ENCODE measurements around the gene ENHO. TPM values are rescaled to one million over a fixed set of nuclear protein-coding genes. Genes with fewer than 3 reads are reported as not detected.
"Not testable (repeated sequence)": the region's sequence is repeated elsewhere in the genome, so short reads cannot be mapped to it uniquely, and the experiment has no call there.

The ENHO gene
- polyA plus RNA-seq, 3 donors = 2.3 to 3.2 (median 2.7) TPM

DNA sequence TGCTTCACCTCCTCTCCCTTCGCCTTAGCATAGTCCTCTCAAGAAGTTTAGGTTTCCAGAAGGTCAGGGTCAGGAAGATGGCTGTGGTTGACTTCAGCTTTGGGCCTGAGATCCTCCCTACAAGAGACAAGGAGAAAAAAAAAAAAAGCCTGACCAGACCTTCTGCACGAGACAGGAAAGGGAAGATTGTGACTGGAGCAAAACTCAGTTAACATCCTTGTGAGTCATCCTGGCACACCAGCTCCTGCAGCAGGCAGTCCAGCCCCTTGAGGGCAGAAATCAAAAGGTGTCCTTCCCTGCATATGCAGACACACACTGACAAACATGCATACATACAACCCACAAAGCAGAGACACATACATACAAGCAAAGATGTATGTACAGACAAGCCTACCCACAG is 18.0 kb upstream of the ENHO start:
- no peak overlapping the region for H3K27ac ChIP-seq (ENCODE audit: low read depth in 1 of 2, low read length in 2 of 2)
- no peaks in the 10 kb centered on the region for H3K4me1 ChIP-seq (ENCODE audit: control insufficient read depth in 1 of 2, insufficient read depth in 2 of 2, low read length in 2 of 2)
- 0% methylated on average over 1 of the region's 2 CpGs for WGBS (ENCODE audit: insufficient coverage)
- H3K4me3 Mint-ChIP-seq = no peak overlapping the region
- H4K20me1 ChIP-seq (ENCODE audit: insufficient read depth, low read length) = no peaks in the 10 kb centered on the region
- intact Hi-C loops (cut with micrococcal nuclease) = no loop called here
- H3K36me3 Mint-ChIP-seq = no peaks in the 10 kb centered on the region
- DNase-seq = no peak
- H3K9ac ChIP-seq (ENCODE audit: insufficient read depth, low read length, poor library complexity, severe bottlenecking) = no peak overlapping the region
- no peaks in the 10 kb centered on the region for H3K4me1 Mint-ChIP-seq
- peaks cover 0 to 3% of the 10 kb centered on the region in 2 donors for H3K27me3 ChIP-seq (ENCODE audit: control insufficient read depth in 2 of 2, insufficient read depth in 2 of 2, low read length in 2 of 2)
- H3K36me3 ChIP-seq (replicated peaks in 1 of 2; ENCODE audit: control insufficient read depth in 1 of 2, insufficient read depth in 2 of 2, low read length in 2 of 2) = no peaks in the 10 kb centered on the region
- no peak overlapping the region for H3K27ac Mint-ChIP-seq
- peaks cover 3 to 19% (median 9%) of the 10 kb centered on the region in 3 donors for H3K27me3 Mint-ChIP-seq (ENCODE audit: low read depth in 3 of 3)
- H3K9me3 ChIP-seq (replicated peaks in 1 of 2; ENCODE audit: control insufficient read depth in 1 of 2, insufficient read depth in 1 of 2, low read length in 2 of 2) = no peaks in the 10 kb centered on the region
- H3K79me2 ChIP-seq (ENCODE audit: insufficient read depth, low read length) = no peaks in the 10 kb centered on the region
- TF ChIP-seq CTCF (IDR thresholded peaks at IDR 0.05) = no peak
- peaks cover 0 to 4% (median 0%) of the 10 kb centered on the region in 7 donors for H3K9me3 Mint-ChIP-seq
- no peak overlapping the region for H3K4me3 ChIP-seq (replicated peaks in 1 of 3; ENCODE audit: low read depth in 2 of 3, low read length in 3 of 3)
- H2AFZ ChIP-seq (ENCODE audit: insufficient read depth, low read depth, low read length, poor library complexity, severe bottlenecking) = no peak overlapping the region
- no peak overlapping the region for H3K4me2 ChIP-seq (replicated peaks; ENCODE audit: extremely low read depth, low read length, poor library complexity, severe bottlenecking)

DNA sequence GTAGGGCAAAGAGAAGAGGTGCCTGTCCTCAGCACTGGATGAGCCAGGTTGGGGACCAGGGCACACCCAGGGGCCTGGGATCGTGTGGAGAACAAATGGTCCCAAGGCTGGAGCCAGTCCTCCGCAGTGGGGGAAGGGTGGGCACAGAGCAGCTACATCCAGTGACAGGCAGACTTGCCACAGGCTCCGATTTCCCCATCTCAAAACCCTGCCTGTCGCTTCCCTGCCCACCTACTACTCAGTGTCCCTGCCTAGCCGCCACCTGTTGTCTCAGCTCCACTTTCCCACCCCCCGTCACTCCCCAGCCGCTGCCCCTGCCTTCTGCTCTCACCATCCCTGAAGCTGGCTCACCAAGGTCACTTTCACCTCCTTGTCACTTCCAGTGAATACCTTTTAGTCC is 13.9 kb upstream of the ENHO start:
- intact Hi-C loops (cut with micrococcal nuclease) = no loop called here
- Histone ChIP-seq H2AFZ (ENCODE audit: insufficient read depth, low read depth, low read length, poor library complexity, severe bottlenecking) (no peak overlapping the region), H3K79me2 (ENCODE audit: insufficient read depth, low read length) (no peaks in the 10 kb centered on the region), H3K36me3 (replicated peaks in 1 of 2; ENCODE audit: control insufficient read depth in 1 of 2, insufficient read depth in 2 of 2, low read length in 2 of 2) (no peaks in the 10 kb centered on the region), H3K9me3 (replicated peaks in 1 of 2; ENCODE audit: control insufficient read depth in 1 of 2, insufficient read depth in 1 of 2, low read length in 2 of 2) (no peaks in the 10 kb centered on the region), H3K4me2 (replicated peaks; ENCODE audit: extremely low read depth, low read length, poor library complexity, severe bottlenecking) (no peak overlapping the region), H3K4me1 (ENCODE audit: control insufficient read depth in 1 of 2, insufficient read depth in 2 of 2, low read length in 2 of 2) (no peaks in the 10 kb centered on the region), H3K4me3 (replicated peaks in 1 of 3; ENCODE audit: low read depth in 2 of 3, low read length in 3 of 3) (no peak overlapping the region), H3K27me3 (ENCODE audit: control insufficient read depth in 2 of 2, insufficient read depth in 2 of 2, low read length in 2 of 2) (peaks cover 0 to 5% of the 10 kb centered on the region in 2 donors), H3K9ac (ENCODE audit: insufficient read depth, low read length, poor library complexity, severe bottlenecking) (no peak overlapping the region), H4K20me1 (ENCODE audit: insufficient read depth, low read length) (no peaks in the 10 kb centered on the region), H3K27ac (ENCODE audit: low read depth in 1 of 2, low read length in 2 of 2) (no peak overlapping the region)
- TF ChIP-seq CTCF (IDR thresholded peaks at IDR 0.05) = no peak
- peaks cover 0 to 8% (median 5%) of the 10 kb centered on the region in 7 donors for H3K9me3 Mint-ChIP-seq
- no peaks in the 10 kb centered on the region for H3K36me3 Mint-ChIP-seq
- H3K4me3 Mint-ChIP-seq = no peak overlapping the region
- peaks cover 7 to 20% (median 14%) of the 10 kb centered on the region in 3 donors for H3K27me3 Mint-ChIP-seq (ENCODE audit: low read depth in 3 of 3)
- no peaks in the 10 kb centered on the region for H3K4me1 Mint-ChIP-seq
- WGBS (ENCODE audit: insufficient coverage) = 72% methylated on average over 5 of the region's 7 CpGs
- no peak for DNase-seq
- H3K27ac Mint-ChIP-seq = no peak overlapping the region

DNA sequence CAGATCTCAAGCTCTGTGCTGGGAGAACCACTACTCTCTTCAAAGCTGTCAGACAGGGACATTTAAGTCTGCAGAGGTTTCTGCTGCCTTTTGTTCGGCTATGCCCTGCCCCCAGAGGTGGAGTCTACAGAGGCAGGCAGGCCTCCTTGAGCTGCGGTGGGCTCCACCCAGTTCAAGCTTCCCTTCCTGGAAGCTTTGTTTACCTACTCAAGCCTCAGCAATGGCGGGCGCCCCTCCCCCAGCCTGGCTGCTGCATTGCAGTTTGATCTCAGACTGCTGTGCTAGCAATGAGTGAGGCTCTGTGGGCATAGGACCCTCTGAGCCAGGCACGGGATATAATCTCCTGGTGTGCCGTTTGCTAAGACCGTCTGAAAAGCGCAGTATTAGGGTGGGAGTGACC is 9.3 kb upstream of the ENHO start:
- H3K36me3 ChIP-seq (replicated peaks in 1 of 2; ENCODE audit: control insufficient read depth in 1 of 2, insufficient read depth in 2 of 2, low read length in 2 of 2); H3K4me3 Mint-ChIP-seq; H3K4me1 ChIP-seq (ENCODE audit: control insufficient read depth in 1 of 2, insufficient read depth in 2 of 2, low read length in 2 of 2); H2AFZ ChIP-seq (ENCODE audit: insufficient read depth, low read depth, low read length, poor library complexity, severe bottlenecking); H3K27me3 ChIP-seq (ENCODE audit: control insufficient read depth in 2 of 2, insufficient read depth in 2 of 2, low read length in 2 of 2); H3K4me2 ChIP-seq (replicated peaks; ENCODE audit: extremely low read depth, low read length, poor library complexity, severe bottlenecking); H3K79me2 ChIP-seq (ENCODE audit: insufficient read depth, low read length); H4K20me1 ChIP-seq (ENCODE audit: insufficient read depth, low read length); H3K27ac ChIP-seq (ENCODE audit: low read depth in 1 of 2, low read length in 2 of 2); H3K9ac ChIP-seq (ENCODE audit: insufficient read depth, low read length, poor library complexity, severe bottlenecking); H3K4me1 Mint-ChIP-seq; H3K27ac Mint-ChIP-seq; H3K9me3 ChIP-seq (replicated peaks in 1 of 2; ENCODE audit: control insufficient read depth in 1 of 2, insufficient read depth in 1 of 2, low read length in 2 of 2); H3K9me3 Mint-ChIP-seq; H3K4me3 ChIP-seq (replicated peaks in 1 of 3; ENCODE audit: low read depth in 2 of 3, low read length in 3 of 3); DNase-seq; H3K36me3 Mint-ChIP-seq; intact Hi-C loops (cut with micrococcal nuclease): not testable (repeated sequence)
- WGBS (ENCODE audit: insufficient coverage) = 100% methylated on average over 3 of the region's 8 CpGs
- peaks cover 14 to 32% (median 15%) of the 10 kb centered on the region in 3 donors for H3K27me3 Mint-ChIP-seq (ENCODE audit: low read depth in 3 of 3)

Data from CD14-positive monocyte (primary cell).